SK-N-SH (cell line): Measurements from ENCODE around the gene CD70.

ENCODE experiments used
- GABPA ChIP-seq: IDR thresholded peaks from 2 replicates; pipeline ENCODE4 v1.4.0; 2012; ENCODE audit warnings: low read depth, mild to moderate bottlenecking
- POLR2AphosphoS5 ChIP-seq: IDR thresholded peaks from 2 replicates; pipeline ENCODE4 v1.6.1; 2012; ENCODE audit warnings: low read depth, low read length
- TF ChIP-seq, protein P1 (sequence below): fragments of 200-600 bp; sonication (generic); IDR thresholded peaks from 2 replicates; pipeline ENCODE4 v1.6.1; 2017; ENCODE audit warnings: antibody characterized with exemption, mild to moderate bottlenecking, moderate library complexity

DNA sequence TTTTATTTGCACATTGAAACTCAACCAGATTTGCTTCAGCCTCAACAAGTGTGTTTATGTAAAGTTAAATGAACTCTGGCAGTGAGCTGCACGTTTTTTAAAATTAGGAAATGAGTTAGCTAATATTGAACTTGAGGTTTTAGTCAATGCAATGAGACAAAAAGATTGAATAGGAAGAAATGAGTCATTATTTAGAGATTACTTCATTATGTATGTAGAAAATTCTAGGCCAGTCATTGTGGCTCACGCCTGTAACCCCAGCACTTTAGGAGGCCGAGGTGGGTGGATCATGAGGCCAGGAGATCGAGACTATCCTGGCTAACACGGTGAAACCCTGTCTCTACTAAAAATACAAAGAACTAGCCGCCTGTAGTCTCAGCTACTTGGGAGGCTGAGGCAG lies 22.8 kb upstream of the CD70 start:
- TF ChIP-seq, protein P1, sequence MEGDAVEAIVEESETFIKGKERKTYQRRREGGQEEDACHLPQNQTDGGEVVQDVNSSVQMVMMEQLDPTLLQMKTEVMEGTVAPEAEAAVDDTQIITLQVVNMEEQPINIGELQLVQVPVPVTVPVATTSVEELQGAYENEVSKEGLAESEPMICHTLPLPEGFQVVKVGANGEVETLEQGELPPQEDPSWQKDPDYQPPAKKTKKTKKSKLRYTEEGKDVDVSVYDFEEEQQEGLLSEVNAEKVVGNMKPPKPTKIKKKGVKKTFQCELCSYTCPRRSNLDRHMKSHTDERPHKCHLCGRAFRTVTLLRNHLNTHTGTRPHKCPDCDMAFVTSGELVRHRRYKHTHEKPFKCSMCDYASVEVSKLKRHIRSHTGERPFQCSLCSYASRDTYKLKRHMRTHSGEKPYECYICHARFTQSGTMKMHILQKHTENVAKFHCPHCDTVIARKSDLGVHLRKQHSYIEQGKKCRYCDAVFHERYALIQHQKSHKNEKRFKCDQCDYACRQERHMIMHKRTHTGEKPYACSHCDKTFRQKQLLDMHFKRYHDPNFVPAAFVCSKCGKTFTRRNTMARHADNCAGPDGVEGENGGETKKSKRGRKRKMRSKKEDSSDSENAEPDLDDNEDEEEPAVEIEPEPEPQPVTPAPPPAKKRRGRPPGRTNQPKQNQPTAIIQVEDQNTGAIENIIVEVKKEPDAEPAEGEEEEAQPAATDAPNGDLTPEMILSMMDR: no peak
- TF ChIP-seq POLR2AphosphoS5: no peak
- TF ChIP-seq GABPA: no peak
